ENCODE data around the gene FFAR3. TPM values are rescaled to one million over a fixed set of nuclear protein-coding genes. Genes with fewer than 3 reads are reported as not detected.

FFAR3 gene
- total RNA-seq, 5 donors from 2014 or later (not counting 1 experiment from before 2014, with no cell fraction given), result 0.47 TPM; not detected in 4

DNA sequence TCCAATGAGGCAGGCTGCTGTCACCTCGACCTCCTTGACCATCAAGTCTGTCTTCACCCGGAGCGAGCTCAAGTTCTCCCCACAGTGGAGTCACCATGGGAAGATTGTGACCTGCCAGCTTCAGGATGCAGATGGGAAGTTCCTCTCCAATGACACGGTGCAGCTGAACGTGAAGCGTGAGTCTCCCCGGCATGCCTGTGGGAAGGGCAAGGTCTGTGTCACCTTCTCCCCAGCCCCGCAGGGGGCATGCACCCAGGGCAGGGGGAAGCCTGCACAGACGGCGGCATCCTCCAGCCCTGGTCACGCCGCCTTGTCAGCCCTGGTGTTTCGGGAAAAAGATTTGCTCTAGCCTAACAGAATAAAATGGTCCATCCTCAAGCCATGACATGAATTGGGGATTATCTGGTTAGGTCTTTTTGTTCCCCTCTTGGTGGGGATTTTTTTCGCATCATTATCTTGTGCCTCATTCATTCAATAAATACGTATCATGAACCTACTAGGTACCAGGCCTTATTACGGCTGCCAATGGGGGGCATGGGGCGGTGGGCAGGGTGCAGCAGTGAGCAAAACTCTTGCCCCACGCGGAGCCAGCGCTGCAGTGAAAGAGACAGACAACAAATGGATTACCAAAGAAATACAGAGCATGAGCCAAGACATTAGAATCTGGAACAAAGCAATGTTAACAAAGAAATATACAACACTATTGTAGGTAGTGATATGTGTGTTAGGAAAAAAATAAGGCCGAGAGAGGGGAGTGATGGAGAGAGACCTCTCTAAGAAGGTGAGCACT lies 21.9 kb upstream of the FFAR3 start:
- peaks cover 0 to 10% of the 10 kb centered on the region in 2 experiments for H3K4me1 ChIP-seq (ENCODE audit: control insufficient read depth in 1 of 2, extremely low read depth in 1 of 2, insufficient read depth in 2 of 2, low read length in 2 of 2)
- ATAC-seq (replicated peaks in 1 of 4) (no peak), DNase-seq (no peak)
- H3K27ac ChIP-seq (ENCODE audit: low read length), result no peak overlapping the region
- no peak overlapping the region for H3K27ac Mint-ChIP-seq
- CTCF ChIA-PET, result no interaction called here
- WGBS (ENCODE audit: insufficient coverage), result 89% methylated on average over 10 of the region's 21 CpGs
- no peaks in the 10 kb centered on the region for H3K9me3 ChIP-seq
- peaks cover 11 to 24% (median 11%) of the 10 kb centered on the region in 3 donors for H3K4me1 Mint-ChIP-seq
- no peaks in the 10 kb centered on the region for H3K36me3 ChIP-seq (ENCODE audit: control insufficient read depth in 2 of 2, extremely low read depth in 1 of 2, insufficient read depth in 1 of 2, low read length in 1 of 2)
- H3K9me3 Mint-ChIP-seq, result no peaks in the 10 kb centered on the region
- no peak overlapping the region for H3K4me3 ChIP-seq (ENCODE audit: control insufficient read depth in 1 of 2, extremely low read depth in 1 of 2, low read length in 1 of 2)
- peaks cover under 1 to 8% of the 10 kb centered on the region in 2 donors for H3K27me3 Mint-ChIP-seq
- no peaks in the 10 kb centered on the region for H3K36me3 Mint-ChIP-seq
- no peak overlapping the region for H3K4me3 Mint-ChIP-seq
- H3K27me3 ChIP-seq (replicated peaks in 1 of 2; ENCODE audit: control insufficient read depth in 2 of 2, extremely low read depth in 1 of 2, insufficient read depth in 2 of 2, low read length in 1 of 2), result peaks cover 0 to 30% of the 10 kb centered on the region in 2 experiments
- POLR2A ChIA-PET, result no interaction called here

DNA sequence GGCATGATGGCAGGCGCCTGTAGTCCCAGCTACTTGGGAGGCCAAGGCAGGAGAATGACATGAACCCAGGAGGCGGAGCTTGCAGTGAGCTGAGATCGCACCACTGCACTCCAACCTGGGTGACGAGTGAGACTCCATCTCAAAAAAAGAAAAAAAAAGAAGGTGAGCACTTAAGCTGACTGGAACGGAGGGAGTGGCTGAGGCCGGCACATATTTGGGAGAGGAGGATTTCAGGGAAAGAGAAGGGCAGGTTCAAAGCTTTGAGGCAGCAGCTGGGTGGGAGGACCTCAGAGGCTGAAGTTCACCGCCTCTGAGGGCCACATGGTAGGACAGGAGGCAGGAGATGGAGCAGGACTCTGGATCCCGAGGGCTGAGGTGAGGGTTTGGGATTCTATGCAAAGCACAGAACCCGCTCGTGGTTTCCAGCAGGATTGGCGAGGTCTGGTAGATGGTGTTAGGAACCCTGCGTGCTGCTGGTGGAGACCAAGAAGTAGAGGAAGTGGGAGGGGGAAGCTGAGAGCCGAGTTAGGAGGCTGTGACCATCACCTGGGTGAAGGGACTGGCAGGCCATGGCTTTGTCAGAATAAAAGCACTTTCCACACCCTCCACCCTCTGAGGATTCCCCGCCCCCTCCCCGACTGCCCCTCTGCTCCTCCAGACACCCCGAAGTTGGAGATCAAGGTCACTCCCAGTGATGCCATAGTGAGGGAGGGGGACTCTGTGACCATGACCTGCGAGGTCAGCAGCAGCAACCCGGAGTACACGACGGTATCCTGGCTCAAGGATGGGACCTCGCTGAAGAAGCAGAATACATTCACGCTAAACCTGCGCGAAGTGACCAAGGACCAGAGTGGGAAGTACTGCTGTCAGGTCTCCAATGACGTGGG lies 20.9 kb upstream of the FFAR3 start:
- H3K36me3 ChIP-seq (ENCODE audit: control insufficient read depth in 2 of 2, extremely low read depth in 1 of 2, insufficient read depth in 1 of 2, low read length in 1 of 2), result no peaks in the 10 kb centered on the region
- peaks cover 0 to 28% of the 10 kb centered on the region in 2 experiments for H3K27me3 ChIP-seq (replicated peaks in 1 of 2; ENCODE audit: control insufficient read depth in 2 of 2, extremely low read depth in 1 of 2, insufficient read depth in 2 of 2, low read length in 1 of 2)
- H3K4me3 ChIP-seq (ENCODE audit: control insufficient read depth in 1 of 2, extremely low read depth in 1 of 2, low read length in 1 of 2), result no peak overlapping the region
- 86% methylated on average over 19 of the region's 25 CpGs for WGBS (ENCODE audit: insufficient coverage)
- no peak overlapping the region for H3K27ac Mint-ChIP-seq
- no peak overlapping the region for H3K4me3 Mint-ChIP-seq
- peaks cover 0 to 10% of the 10 kb centered on the region in 2 experiments for H3K4me1 ChIP-seq (ENCODE audit: control insufficient read depth in 1 of 2, extremely low read depth in 1 of 2, insufficient read depth in 2 of 2, low read length in 2 of 2)
- DNase-seq (no peak), ATAC-seq (replicated peaks in 1 of 4) (no peak)
- ChIA-PET CTCF (no interaction called here), POLR2A (no interaction called here)
- no peaks in the 10 kb centered on the region for H3K36me3 Mint-ChIP-seq
- H3K9me3 Mint-ChIP-seq, result no peaks in the 10 kb centered on the region
- H3K4me1 Mint-ChIP-seq, result peaks cover 11 to 24% (median 11%) of the 10 kb centered on the region in 3 donors
- H3K27ac ChIP-seq (ENCODE audit: low read length), result no peak overlapping the region
- H3K27me3 Mint-ChIP-seq, result peaks cover 0 to 8% of the 10 kb centered on the region in 2 donors
- H3K9me3 ChIP-seq, result no peaks in the 10 kb centered on the region

DNA sequence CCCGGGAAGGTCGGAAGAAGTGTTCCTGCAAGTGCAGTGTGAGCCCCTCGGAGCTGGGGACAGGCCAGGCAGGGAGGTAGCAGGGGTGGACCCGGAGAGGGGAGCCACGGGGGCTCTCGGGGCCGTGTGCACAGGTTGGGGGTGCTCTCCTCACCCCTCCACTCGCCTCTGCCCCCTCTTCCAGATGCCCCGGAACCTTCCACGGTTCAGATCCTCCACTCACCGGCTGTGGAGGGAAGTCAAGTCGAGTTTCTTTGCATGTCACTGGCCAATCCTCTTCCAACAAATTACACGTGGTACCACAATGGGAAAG lies 20.3 kb upstream of the FFAR3 start:
- no peaks in the 10 kb centered on the region for H3K9me3 Mint-ChIP-seq
- H3K4me1 ChIP-seq (ENCODE audit: control insufficient read depth in 1 of 2, extremely low read depth in 1 of 2, insufficient read depth in 2 of 2, low read length in 2 of 2), result peaks cover 0 to 4% of the 10 kb centered on the region in 2 experiments
- no peaks in the 10 kb centered on the region for H3K36me3 Mint-ChIP-seq
- no peaks in the 10 kb centered on the region for H3K36me3 ChIP-seq (ENCODE audit: control insufficient read depth in 2 of 2, extremely low read depth in 1 of 2, insufficient read depth in 1 of 2, low read length in 1 of 2)
- no peak overlapping the region for H3K27ac ChIP-seq (ENCODE audit: low read length)
- no peak overlapping the region for H3K4me3 Mint-ChIP-seq
- no peaks in the 10 kb centered on the region for H3K9me3 ChIP-seq
- no peak overlapping the region for H3K27ac Mint-ChIP-seq
- H3K27me3 ChIP-seq (replicated peaks in 1 of 2; ENCODE audit: control insufficient read depth in 2 of 2, extremely low read depth in 1 of 2, insufficient read depth in 2 of 2, low read length in 1 of 2), result peaks cover 0 to 29% of the 10 kb centered on the region in 2 experiments
- ATAC-seq (replicated peaks in 1 of 4) (no peak), DNase-seq (no peak)
- H3K27me3 Mint-ChIP-seq, result peaks cover 0 to 8% of the 10 kb centered on the region in 2 donors
- 92% methylated on average over 2 of the region's 13 CpGs for WGBS (ENCODE audit: insufficient coverage)
- peaks cover 6 to 18% (median 8%) of the 10 kb centered on the region in 3 donors for H3K4me1 Mint-ChIP-seq
- ChIA-PET POLR2A (no interaction called here), CTCF (no interaction called here)
- no peak overlapping the region for H3K4me3 ChIP-seq (ENCODE audit: control insufficient read depth in 1 of 2, extremely low read depth in 1 of 2, low read length in 1 of 2)

DNA sequence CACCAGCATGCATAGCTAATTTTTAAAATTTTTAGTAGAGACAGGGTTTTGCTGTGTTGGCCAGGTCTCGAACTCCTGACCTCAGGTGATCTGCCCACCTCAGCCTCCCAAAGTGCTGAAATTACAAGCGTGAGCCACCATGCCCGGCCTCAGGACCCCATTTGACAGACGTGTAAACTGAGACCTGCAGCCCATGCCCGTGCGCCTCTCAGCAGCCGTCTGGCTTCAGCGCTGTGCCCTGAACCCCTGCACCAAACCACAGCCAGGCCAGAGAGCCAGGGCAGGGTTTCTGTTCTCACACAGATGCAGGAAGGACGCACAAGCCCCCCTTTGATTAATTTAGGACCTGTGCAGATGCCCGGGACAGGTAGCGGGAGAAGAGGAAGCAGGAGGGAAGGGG lies 17.8 kb upstream of the FFAR3 start:
- ATAC-seq (replicated peaks in 1 of 4) (no peak), DNase-seq (no peak)
- H3K4me3 ChIP-seq (ENCODE audit: control insufficient read depth in 1 of 2, extremely low read depth in 1 of 2, low read length in 1 of 2), result no peak overlapping the region
- H3K9me3 ChIP-seq, result no peaks in the 10 kb centered on the region
- H3K36me3 Mint-ChIP-seq, result no peaks in the 10 kb centered on the region
- no peaks in the 10 kb centered on the region for H3K4me1 ChIP-seq (ENCODE audit: control insufficient read depth in 1 of 2, extremely low read depth in 1 of 2, insufficient read depth in 2 of 2, low read length in 2 of 2)
- 74% methylated on average over 9 of the region's 11 CpGs for WGBS (ENCODE audit: insufficient coverage)
- no peaks in the 10 kb centered on the region for H3K9me3 Mint-ChIP-seq
- H3K4me1 Mint-ChIP-seq, result peaks cover 0 to 4% (median 0%) of the 10 kb centered on the region in 3 donors
- no peaks in the 10 kb centered on the region for H3K36me3 ChIP-seq (ENCODE audit: control insufficient read depth in 2 of 2, extremely low read depth in 1 of 2, insufficient read depth in 1 of 2, low read length in 1 of 2)
- peaks cover 0 to 20% of the 10 kb centered on the region in 2 experiments for H3K27me3 ChIP-seq (replicated peaks in 1 of 2; ENCODE audit: control insufficient read depth in 2 of 2, extremely low read depth in 1 of 2, insufficient read depth in 2 of 2, low read length in 1 of 2)
- POLR2A ChIA-PET, result interaction anchor here in 1 of 2 donors (0.6 kb wide), 1 partner anchor 127 kb away, joined by 3 read pairs; no protein-coding TSS in a partner anchor
- CTCF ChIA-PET, result no interaction called here
- no peak overlapping the region for H3K27ac Mint-ChIP-seq
- H3K27ac ChIP-seq (ENCODE audit: low read length), result no peak overlapping the region
- no peak overlapping the region for H3K4me3 Mint-ChIP-seq
- no peaks in the 10 kb centered on the region for H3K27me3 Mint-ChIP-seq

DNA sequence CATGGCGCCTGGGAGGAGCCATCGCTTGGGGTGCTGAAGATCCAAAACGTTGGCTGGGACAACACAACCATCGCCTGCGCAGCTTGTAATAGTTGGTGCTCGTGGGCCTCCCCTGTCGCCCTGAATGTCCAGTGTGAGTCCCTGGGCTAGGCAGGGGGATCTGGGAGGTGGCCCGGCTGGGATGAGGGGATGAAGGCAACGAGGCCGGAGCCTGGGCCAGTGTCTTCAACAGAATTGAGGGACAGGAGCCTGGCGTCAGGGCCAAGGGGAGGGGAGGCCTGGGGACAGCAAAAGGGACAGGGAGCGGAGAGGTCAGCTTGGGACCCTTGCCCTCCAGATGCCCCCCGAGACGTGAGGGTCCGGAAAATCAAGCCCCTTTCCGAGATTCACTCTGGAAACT lies 17.3 kb upstream of the FFAR3 start:
- Mint-ChIP-seq H3K4me1 (peaks cover under 1 to 9% (median 4%) of the 10 kb centered on the region in 3 donors), H3K4me3 (no peak overlapping the region), H3K27me3 (peaks cover 0 to 4% of the 10 kb centered on the region in 2 donors), H3K9me3 (no peaks in the 10 kb centered on the region), H3K36me3 (no peaks in the 10 kb centered on the region), H3K27ac (no peak overlapping the region)
- WGBS (ENCODE audit: insufficient coverage), result 75% methylated on average over 15 of the region's 16 CpGs
- Histone ChIP-seq H3K4me1 (ENCODE audit: control insufficient read depth in 1 of 2, extremely low read depth in 1 of 2, insufficient read depth in 2 of 2, low read length in 2 of 2) (peaks cover 0 to 5% of the 10 kb centered on the region in 2 experiments), H3K27ac (ENCODE audit: low read length) (no peak overlapping the region), H3K36me3 (ENCODE audit: control insufficient read depth in 2 of 2, extremely low read depth in 1 of 2, insufficient read depth in 1 of 2, low read length in 1 of 2) (no peaks in the 10 kb centered on the region), H3K27me3 (replicated peaks in 1 of 2; ENCODE audit: control insufficient read depth in 2 of 2, extremely low read depth in 1 of 2, insufficient read depth in 2 of 2, low read length in 1 of 2) (peaks cover 0 to 26% of the 10 kb centered on the region in 2 experiments), H3K4me3 (ENCODE audit: control insufficient read depth in 1 of 2, extremely low read depth in 1 of 2, low read length in 1 of 2) (no peak overlapping the region), H3K9me3 (no peaks in the 10 kb centered on the region)
- POLR2A ChIA-PET, result interaction anchor here in 1 of 2 donors (0.6 kb wide), 1 partner anchor 128 kb away, joined by 3 read pairs; no protein-coding TSS in a partner anchor
- CTCF ChIA-PET, result no interaction called here
- ATAC-seq (replicated peaks in 1 of 4) (no peak), DNase-seq (no peak)

DNA sequence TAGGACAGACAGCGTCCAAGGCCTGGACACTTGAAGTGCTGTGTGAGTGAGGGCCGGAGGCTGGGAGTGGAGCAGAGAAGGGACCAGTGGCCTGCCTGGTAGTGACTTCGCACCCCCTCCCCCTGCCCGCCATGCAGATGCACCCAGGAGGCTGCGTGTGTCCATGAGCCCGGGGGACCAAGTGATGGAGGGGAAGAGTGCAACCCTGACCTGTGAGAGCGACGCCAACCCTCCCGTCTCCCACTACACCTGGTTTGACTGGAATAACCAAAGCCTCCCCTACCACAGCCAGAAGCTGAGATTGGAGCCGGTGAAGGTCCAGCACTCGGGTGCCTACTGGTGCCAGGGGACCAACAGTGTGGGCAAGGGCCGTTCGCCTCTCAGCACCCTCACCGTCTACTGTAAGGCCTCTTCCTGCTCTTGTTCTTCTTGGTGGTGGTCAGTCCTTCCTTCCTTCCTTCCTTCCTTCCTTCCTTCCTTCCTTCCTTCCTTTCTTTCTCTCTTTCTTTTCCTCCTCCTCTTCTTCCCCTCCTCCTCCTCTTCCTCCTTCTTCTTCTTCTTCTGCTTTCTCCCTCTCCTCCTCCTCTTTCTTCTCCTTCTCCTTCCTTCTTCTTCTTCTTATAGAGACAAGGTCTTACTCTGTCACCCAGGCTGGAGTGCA lies 16.6 kb upstream of the FFAR3 start:
- Histone ChIP-seq H3K4me1 (ENCODE audit: control insufficient read depth in 1 of 2, extremely low read depth in 1 of 2, insufficient read depth in 2 of 2, low read length in 2 of 2) (peaks cover 2 to 12% of the 10 kb centered on the region in 2 experiments), H3K9me3 (no peaks in the 10 kb centered on the region), H3K4me3 (ENCODE audit: control insufficient read depth in 1 of 2, extremely low read depth in 1 of 2, low read length in 1 of 2) (no peak overlapping the region), H3K36me3 (ENCODE audit: control insufficient read depth in 2 of 2, extremely low read depth in 1 of 2, insufficient read depth in 1 of 2, low read length in 1 of 2) (no peaks in the 10 kb centered on the region), H3K27ac (ENCODE audit: low read length) (no peak overlapping the region), H3K27me3 (replicated peaks in 1 of 2; ENCODE audit: control insufficient read depth in 2 of 2, extremely low read depth in 1 of 2, insufficient read depth in 2 of 2, low read length in 1 of 2) (peaks cover 0 to 28% of the 10 kb centered on the region in 2 experiments)
- WGBS (ENCODE audit: insufficient coverage), result 73% methylated on average over 7 of the region's 14 CpGs
- DNase-seq (no peak), ATAC-seq (replicated peaks in 1 of 4) (no peak)
- ChIA-PET CTCF (no interaction called here), POLR2A (no interaction called here)
- H3K27ac Mint-ChIP-seq, result no peak overlapping the region
- H3K9me3 Mint-ChIP-seq, result no peaks in the 10 kb centered on the region
- H3K4me3 Mint-ChIP-seq, result no peak overlapping the region
- peaks cover 7 to 16% (median 11%) of the 10 kb centered on the region in 3 donors for H3K4me1 Mint-ChIP-seq
- H3K27me3 Mint-ChIP-seq, result peaks cover 0 to 4% of the 10 kb centered on the region in 2 donors
- no peaks in the 10 kb centered on the region for H3K36me3 Mint-ChIP-seq
